Body of pancreas (tissue), 4 donors: Measurements from ENCODE around the gene MCHR2. TPM values are rescaled to one million over a fixed set of nuclear protein-coding genes. Genes with fewer than 3 reads are reported as not detected.

Source experiments
- ATAC-seq: fragments of 150-250 bp; one replicate; pipeline ENCODE4 v1.9.1; 2016
- DNase-seq, 4 donors: peaks; one replicate each; pipeline ENCODE4 v3.0.0-alpha.2; 2019
- H3K27ac ChIP-seq, 4 donors: fragments of 200-600 bp; sonication (generic); 1 replicate in 3 of 4; 2 replicates in 1 of 4; pipeline versions ENCODE4 v1.5.1 to v1.6.1; 2016 to 2019; ENCODE audit warnings: mild to moderate bottlenecking in 1 of 4, mixed read lengths in 1 of 4, moderate library complexity in 1 of 4
- H3K27me3 ChIP-seq, 2 donors: fragments of 200-600 bp; sonication (generic); one replicate each; pipeline ENCODE4 v1.6.0; 2016; ENCODE audit warnings: mild to moderate bottlenecking in 1 of 2
- H3K36me3 ChIP-seq, 2 donors: fragments of 200-600 bp; sonication (generic); replicated peaks in 1 of 2; 2 replicates each; pipeline ENCODE4 v1.5.1; 2016; ENCODE audit warnings: low read depth in 2 of 2; ENCODE audit not compliant: insufficient read depth in 1 of 2
- H3K4me1 ChIP-seq: fragments of 200-600 bp; sonication (generic); one replicate; pipeline ENCODE4 v1.6.0; 2016
- H3K4me3 ChIP-seq, 2 donors: fragments of 200-600 bp; sonication (generic); 1 replicate in 1 of 2; 2 replicates in 1 of 2; pipeline ENCODE4 v1.5.1; 2016 to 2019
- H3K9me3 ChIP-seq, 3 donors: fragments of 200-600 bp; sonication (generic); 1 replicate in 2 of 3; 2 replicates in 1 of 3; pipeline ENCODE4 v1.5.1; 2016
- POLR2A ChIP-seq, 3 donors: fragments of 450-650 bp; IDR thresholded peaks; one replicate each; pipeline ENCODE4 v1.6.1; 2016; ENCODE audit warnings: antibody characterized with exemption in 3 of 3, mild to moderate bottlenecking in 2 of 3
- WGBS, 2 donors: methylation state at CpG; one replicate each; pipeline ENCODE4 v1.1.5; 2017; 5-methylcytosine and 5-hydroxymethylcytosine counted together
- intact Hi-C: fragments of 100-400 bp; cut with DNase I; formaldehyde crosslinking; loops from one replicate; pipeline ENCODE4 v1.15.1; 2023
- total RNA-seq, 2 donors: library from RNA; depleted of rRNA; stranded (reverse); fragments of >200 nt; gene quantifications; one replicate each; pipeline ENCODE4 v1.1.0, GENCODE V29; 2016
- TF ChIP-seq, protein P1 (sequence below), 7 experiments: fragments of 450-650 bp in 4 of 7; fragments of 200-600 bp in 3 of 7; sonication (generic) in 3 of 7; IDR thresholded peaks; one replicate each; pipeline ENCODE4 v1.5.1; 2016 to 2019; ENCODE audit warnings: antibody characterized with exemption in 7 of 7

MCHR2 gene
- total RNA-seq, 2 donors from 2014 or later: not detected

DNA sequence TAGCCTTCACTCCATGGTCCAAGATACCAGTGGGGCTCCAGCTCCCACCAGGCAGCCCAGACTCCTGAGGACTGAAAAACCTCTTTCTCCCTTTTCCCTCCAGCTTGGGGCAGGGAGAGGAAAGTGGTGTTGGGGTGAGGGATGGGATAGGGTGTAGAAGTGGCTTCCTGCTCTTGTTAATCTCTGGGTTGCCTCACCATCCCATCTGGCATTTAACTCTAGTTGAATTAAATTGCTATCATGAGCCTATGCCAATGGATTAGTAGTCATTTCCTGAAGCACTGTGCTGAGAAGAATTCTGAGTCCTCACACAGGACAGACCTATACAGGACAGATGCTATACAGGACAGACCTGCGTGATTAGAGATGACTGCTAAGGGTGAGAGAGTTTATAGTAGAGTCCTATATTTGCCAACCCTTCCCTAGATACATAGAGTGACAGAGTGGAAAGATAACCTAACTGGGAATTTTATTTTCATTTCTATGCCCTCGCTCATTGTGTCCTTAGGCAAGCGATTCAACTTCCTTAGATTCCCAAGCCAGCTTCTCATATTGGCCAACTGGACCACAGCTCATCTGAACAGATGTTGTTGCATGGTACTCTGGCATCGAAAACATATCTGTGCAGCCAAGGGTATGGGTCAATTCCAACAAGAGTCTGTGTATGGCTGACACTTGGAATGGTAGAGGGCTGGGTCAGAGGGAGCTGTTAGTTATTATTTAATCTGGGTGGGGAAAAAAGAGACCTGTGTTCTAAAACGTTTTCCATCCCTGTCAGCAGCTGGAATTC lies 42.8 kb downstream of the MCHR2 start:
- intact Hi-C loops: no loop called here
- no peak for DNase-seq
- Histone ChIP-seq H3K4me3 (no peak overlapping the region), H3K9me3 (no peaks in the 10 kb centered on the region), H3K36me3 (no peaks in the 10 kb centered on the region), H3K27me3 (no peaks in the 10 kb centered on the region), H3K27ac (no peak overlapping the region), H3K4me1 (no peaks in the 10 kb centered on the region)
- WGBS, 2 donors: 72 to 78% methylated on average over 5 of the region's 5 CpGs
- no peak for ATAC-seq
- TF ChIP-seq POLR2A (IDR thresholded peaks at IDR 0.05): no peak
- TF ChIP-seq, protein P1, sequence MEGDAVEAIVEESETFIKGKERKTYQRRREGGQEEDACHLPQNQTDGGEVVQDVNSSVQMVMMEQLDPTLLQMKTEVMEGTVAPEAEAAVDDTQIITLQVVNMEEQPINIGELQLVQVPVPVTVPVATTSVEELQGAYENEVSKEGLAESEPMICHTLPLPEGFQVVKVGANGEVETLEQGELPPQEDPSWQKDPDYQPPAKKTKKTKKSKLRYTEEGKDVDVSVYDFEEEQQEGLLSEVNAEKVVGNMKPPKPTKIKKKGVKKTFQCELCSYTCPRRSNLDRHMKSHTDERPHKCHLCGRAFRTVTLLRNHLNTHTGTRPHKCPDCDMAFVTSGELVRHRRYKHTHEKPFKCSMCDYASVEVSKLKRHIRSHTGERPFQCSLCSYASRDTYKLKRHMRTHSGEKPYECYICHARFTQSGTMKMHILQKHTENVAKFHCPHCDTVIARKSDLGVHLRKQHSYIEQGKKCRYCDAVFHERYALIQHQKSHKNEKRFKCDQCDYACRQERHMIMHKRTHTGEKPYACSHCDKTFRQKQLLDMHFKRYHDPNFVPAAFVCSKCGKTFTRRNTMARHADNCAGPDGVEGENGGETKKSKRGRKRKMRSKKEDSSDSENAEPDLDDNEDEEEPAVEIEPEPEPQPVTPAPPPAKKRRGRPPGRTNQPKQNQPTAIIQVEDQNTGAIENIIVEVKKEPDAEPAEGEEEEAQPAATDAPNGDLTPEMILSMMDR (IDR thresholded peaks at IDR 0.05): no peak

DNA sequence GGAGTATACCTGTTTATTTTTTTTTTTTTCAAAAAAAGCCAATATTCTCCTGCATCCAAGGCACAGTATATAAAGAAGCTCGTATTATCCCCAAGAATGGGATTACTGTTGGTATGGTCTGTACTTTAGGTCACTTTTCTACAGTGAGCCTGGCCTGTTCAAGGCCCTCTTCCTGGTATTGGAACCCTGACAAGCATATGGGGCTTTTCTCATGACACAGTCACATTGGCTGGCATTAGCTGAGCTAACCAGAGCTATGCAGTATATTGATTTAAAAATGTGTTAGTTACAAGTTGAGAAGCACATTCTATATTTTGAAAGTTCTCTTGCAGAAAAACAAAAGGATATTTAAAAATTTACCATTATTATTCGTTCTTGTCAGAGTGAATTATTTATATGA lies 48.0 kb downstream of the MCHR2 start:
- H3K27ac ChIP-seq: peak overlapping the region in 2 of 4 donors; percentile 26 to 54
- 21 to 25% methylated on average over 2 of the region's 2 CpGs for WGBS, 2 donors
- TF ChIP-seq, protein P1 (IDR thresholded peaks at IDR 0.05): no peak
- TF ChIP-seq POLR2A (IDR thresholded peaks at IDR 0.05): no peak
- DNase-seq (peak; percentile 44 to 71 (median 66)), ATAC-seq (peak; percentile 96)
- H3K27me3 ChIP-seq: no peaks in the 10 kb centered on the region
- H3K36me3 ChIP-seq: no peaks in the 10 kb centered on the region
- H3K9me3 ChIP-seq: no peaks in the 10 kb centered on the region
- intact Hi-C loops: no loop called here
- H3K4me3 ChIP-seq: no peak overlapping the region
- peaks cover 6% of the 10 kb centered on the region for H3K4me1 ChIP-seq

DNA sequence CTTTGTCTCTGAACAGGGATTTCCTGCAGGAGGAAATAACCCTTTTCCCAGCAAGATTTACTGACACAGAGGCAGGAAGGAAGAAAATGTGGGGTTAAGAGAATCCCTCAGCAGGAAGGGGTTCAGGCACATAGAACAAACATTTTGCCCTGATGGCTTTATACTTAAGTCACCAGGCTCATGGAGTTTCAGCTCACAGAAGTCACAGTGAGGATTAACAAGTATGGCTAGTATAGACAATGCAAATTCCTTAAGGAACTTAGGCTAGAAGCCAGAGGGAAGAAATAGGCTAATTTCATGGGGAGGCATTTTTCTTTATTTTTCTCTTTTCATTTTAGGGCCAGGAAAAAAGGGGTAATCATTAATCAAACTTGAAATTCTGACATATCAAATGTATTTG lies 50.2 kb downstream of the MCHR2 start:
- peaks cover 6% of the 10 kb centered on the region for H3K4me1 ChIP-seq
- TF ChIP-seq, protein P1 (IDR thresholded peaks at IDR 0.05): no peak
- TF ChIP-seq POLR2A (IDR thresholded peaks at IDR 0.05): no peak
- intact Hi-C loops: no loop called here

DNA sequence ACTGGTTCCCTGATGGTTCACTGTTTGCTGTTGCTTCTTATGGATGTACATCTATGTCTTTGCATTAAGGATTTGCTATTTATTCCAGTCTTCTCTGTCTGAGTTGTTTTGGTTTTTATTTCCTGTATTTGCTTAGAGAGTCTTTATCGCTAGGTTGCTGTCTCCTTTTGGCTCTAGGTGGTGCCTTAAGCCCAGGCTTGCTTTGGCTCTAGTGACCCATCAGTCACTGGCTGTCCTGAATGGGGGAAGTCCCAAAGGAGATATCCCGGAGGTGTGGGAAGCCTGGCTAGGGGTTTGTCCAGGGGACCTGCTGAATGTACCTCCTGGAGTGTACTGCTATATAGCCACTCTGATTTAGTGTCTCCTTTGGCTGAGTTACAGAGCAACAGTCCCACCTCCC lies 53.4 kb downstream of the MCHR2 start:
- no peak overlapping the region for H3K27ac ChIP-seq
- 62 to 78% methylated on average over 2 of the region's 2 CpGs for WGBS, 2 donors
- H3K4me1 ChIP-seq: peaks cover 1% of the 10 kb centered on the region
- no peaks in the 10 kb centered on the region for H3K9me3 ChIP-seq
- no peak for ATAC-seq
- H3K4me3 ChIP-seq: no peak overlapping the region
- no peak for DNase-seq
- intact Hi-C loops: no loop called here
- H3K27me3 ChIP-seq: no peaks in the 10 kb centered on the region
- no peaks in the 10 kb centered on the region for H3K36me3 ChIP-seq
- TF ChIP-seq, protein P1 (IDR thresholded peaks at IDR 0.05): no peak
- TF ChIP-seq POLR2A (IDR thresholded peaks at IDR 0.05): no peak

More for the DNA sequence above, 50.2 kb downstream of the MCHR2 start:
- ATAC-seq: no peak
- DNase-seq: no peak
- Histone ChIP-seq H3K9me3 (no peaks in the 10 kb centered on the region), H3K4me3 (no peak overlapping the region), H3K27me3 (no peaks in the 10 kb centered on the region), H3K27ac (no peak overlapping the region), H3K36me3 (no peaks in the 10 kb centered on the region)

DNA sequence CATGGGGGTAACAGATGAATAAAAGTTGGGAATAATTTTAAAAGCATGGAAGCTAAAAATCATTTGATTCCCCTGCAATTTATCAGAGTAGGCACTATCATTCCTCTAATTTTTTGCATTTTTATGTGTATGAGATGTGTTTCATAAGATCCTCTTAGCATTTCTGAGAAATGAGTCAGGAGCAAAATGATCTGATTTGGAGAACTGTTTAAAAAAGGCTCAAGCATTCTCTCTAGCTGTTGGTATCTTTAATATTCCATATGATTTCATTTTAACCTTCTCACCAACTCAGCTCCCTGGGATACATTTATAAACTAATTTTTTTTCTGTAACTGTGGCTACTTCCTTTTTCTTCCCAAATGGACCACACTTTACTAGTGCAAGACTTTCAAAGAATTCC lies 60.9 kb downstream of the MCHR2 start:
- H3K27me3 ChIP-seq: no peaks in the 10 kb centered on the region
- H3K9me3 ChIP-seq: no peaks in the 10 kb centered on the region
- no peak overlapping the region for H3K27ac ChIP-seq
- H3K4me1 ChIP-seq: no peaks in the 10 kb centered on the region
- TF ChIP-seq POLR2A (IDR thresholded peaks at IDR 0.05): no peak
- TF ChIP-seq, protein P1 (IDR thresholded peaks at IDR 0.05): no peak
- ATAC-seq (no peak), DNase-seq (no peak)
- no peaks in the 10 kb centered on the region for H3K36me3 ChIP-seq
- intact Hi-C loops: no loop called here
- no peak overlapping the region for H3K4me3 ChIP-seq
